ENCODE measurements around the gene TOX3.

Gene TOX3

GRCh38 chr16:52557236-52557635 is 10.3 kb upstream of the TOX3 start:
- TF ChIP-seq ZFP3 (CRISPR knock-in tag; IDR thresholded peaks at IDR 0.05) (no peak), ARNTL (CRISPR knock-in tag; IDR thresholded peaks at IDR 0.05; ENCODE audit: borderline replicate concordance, low read depth) (no peak), RARB (CRISPR knock-in tag; IDR thresholded peaks at IDR 0.05) (no peak), ZNF8 (CRISPR knock-in tag; IDR thresholded peaks at IDR 0.05) (no peak), PPARA (CRISPR knock-in tag; IDR thresholded peaks at IDR 0.05; ENCODE audit: borderline replicate concordance) (no peak), OSR1 (CRISPR knock-in tag; IDR thresholded peaks at IDR 0.05) (no peak), ESRRG (CRISPR knock-in tag; IDR thresholded peaks at IDR 0.05) (no peak), SNAI2 (CRISPR knock-in tag; IDR thresholded peaks at IDR 0.05) (no peak), GLIS3 (CRISPR knock-in tag; IDR thresholded peaks at IDR 0.05) (no peak)
- TF ChIP-seq, protein P1, sequence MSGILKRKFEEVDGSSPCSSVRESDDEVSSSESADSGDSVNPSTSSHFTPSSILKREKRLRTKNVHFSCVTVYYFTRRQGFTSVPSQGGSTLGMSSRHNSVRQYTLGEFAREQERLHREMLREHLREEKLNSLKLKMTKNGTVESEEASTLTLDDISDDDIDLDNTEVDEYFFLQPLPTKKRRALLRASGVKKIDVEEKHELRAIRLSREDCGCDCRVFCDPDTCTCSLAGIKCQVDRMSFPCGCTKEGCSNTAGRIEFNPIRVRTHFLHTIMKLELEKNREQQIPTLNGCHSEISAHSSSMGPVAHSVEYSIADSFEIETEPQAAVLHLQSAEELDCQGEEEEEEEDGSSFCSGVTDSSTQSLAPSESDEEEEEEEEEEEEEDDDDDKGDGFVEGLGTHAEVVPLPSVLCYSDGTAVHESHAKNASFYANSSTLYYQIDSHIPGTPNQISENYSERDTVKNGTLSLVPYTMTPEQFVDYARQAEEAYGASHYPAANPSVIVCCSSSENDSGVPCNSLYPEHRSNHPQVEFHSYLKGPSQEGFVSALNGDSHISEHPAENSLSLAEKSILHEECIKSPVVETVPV (CRISPR knock-in tag; IDR thresholded peaks at IDR 0.05) = no peak
- TF ChIP-seq, protein P2, sequence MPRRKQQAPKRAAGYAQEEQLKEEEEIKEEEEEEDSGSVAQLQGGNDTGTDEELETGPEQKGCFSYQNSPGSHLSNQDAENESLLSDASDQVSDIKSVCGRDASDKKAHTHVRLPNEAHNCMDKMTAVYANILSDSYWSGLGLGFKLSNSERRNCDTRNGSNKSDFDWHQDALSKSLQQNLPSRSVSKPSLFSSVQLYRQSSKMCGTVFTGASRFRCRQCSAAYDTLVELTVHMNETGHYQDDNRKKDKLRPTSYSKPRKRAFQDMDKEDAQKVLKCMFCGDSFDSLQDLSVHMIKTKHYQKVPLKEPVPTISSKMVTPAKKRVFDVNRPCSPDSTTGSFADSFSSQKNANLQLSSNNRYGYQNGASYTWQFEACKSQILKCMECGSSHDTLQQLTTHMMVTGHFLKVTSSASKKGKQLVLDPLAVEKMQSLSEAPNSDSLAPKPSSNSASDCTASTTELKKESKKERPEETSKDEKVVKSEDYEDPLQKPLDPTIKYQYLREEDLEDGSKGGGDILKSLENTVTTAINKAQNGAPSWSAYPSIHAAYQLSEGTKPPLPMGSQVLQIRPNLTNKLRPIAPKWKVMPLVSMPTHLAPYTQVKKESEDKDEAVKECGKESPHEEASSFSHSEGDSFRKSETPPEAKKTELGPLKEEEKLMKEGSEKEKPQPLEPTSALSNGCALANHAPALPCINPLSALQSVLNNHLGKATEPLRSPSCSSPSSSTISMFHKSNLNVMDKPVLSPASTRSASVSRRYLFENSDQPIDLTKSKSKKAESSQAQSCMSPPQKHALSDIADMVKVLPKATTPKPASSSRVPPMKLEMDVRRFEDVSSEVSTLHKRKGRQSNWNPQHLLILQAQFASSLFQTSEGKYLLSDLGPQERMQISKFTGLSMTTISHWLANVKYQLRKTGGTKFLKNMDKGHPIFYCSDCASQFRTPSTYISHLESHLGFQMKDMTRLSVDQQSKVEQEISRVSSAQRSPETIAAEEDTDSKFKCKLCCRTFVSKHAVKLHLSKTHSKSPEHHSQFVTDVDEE (CRISPR knock-in tag; IDR thresholded peaks at IDR 0.05) = no peak
- ATAC-seq = no peak

- no peak for ATAC-seq
- TF ChIP-seq ZNF70 (CRISPR knock-in tag; IDR thresholded peaks at IDR 0.05) = no peak
- no peak for TF ChIP-seq POU6F1 (CRISPR knock-in tag; IDR thresholded peaks at IDR 0.05; ENCODE audit: borderline replicate concordance, low read depth)
- TF ChIP-seq, protein P1 (CRISPR knock-in tag; IDR thresholded peaks at IDR 0.05) = no peak
- TF ChIP-seq ARNTL (CRISPR knock-in tag; IDR thresholded peaks at IDR 0.05; ENCODE audit: borderline replicate concordance, low read depth) = no peak
- TF ChIP-seq ESRRG (CRISPR knock-in tag; IDR thresholded peaks at IDR 0.05) = no peak
- TF ChIP-seq SNAI2 (CRISPR knock-in tag; IDR thresholded peaks at IDR 0.05) = no peak
- no peak for TF ChIP-seq ZFP30 (CRISPR knock-in tag; IDR thresholded peaks at IDR 0.05)
- no peak for TF ChIP-seq OSR1 (CRISPR knock-in tag; IDR thresholded peaks at IDR 0.05)
- TF ChIP-seq BACH2 (CRISPR knock-in tag; IDR thresholded peaks at IDR 0.05; ENCODE audit: borderline replicate concordance) = no peak
- TF ChIP-seq ZFP3 (CRISPR knock-in tag; IDR thresholded peaks at IDR 0.05) = no peak
- TF ChIP-seq TOX (CRISPR knock-in tag; IDR thresholded peaks at IDR 0.05; ENCODE audit: borderline replicate concordance) = no peak
- no peak for TF ChIP-seq PPARA (CRISPR knock-in tag; IDR thresholded peaks at IDR 0.05; ENCODE audit: borderline replicate concordance)
Measured at GRCh38 chr16:52556083-52556482, 9.1 kb upstream of the TOX3 start.

GRCh38 chr16:52555572-52555971 is 8.6 kb upstream of the TOX3 start:
- TF ChIP-seq ZNF8 (CRISPR knock-in tag; IDR thresholded peaks at IDR 0.05) (no peak), SNAI2 (CRISPR knock-in tag; IDR thresholded peaks at IDR 0.05) (no peak), GLIS3 (CRISPR knock-in tag; IDR thresholded peaks at IDR 0.05) (no peak), TOX (CRISPR knock-in tag; IDR thresholded peaks at IDR 0.05; ENCODE audit: borderline replicate concordance) (no peak), RARB (CRISPR knock-in tag; IDR thresholded peaks at IDR 0.05) (no peak)
- TF ChIP-seq, protein P1 (CRISPR knock-in tag; IDR thresholded peaks at IDR 0.05) = no peak
- no peak for ATAC-seq

DNA sequence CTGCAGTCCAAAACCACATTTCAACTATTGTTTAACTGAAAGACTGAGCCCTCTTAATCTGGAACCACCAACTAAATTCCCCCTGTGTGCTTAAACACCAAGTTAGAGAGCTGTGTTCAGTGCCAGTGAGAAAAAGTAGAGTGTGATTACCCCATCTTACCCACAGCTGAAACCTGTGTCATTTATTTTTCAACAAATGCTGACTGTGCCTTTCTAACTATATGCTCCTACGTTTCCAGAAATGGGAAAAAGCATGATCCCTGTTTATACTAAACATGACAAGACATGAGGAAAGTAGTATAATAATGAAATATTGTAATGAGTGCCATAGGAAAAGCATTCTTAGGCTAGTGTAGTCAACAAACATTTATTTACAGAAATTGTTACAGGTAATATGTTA is 7.4 kb upstream of the TOX3 start:
- ATAC-seq = no peak
- TF ChIP-seq POU6F1 (CRISPR knock-in tag; IDR thresholded peaks at IDR 0.05; ENCODE audit: borderline replicate concordance, low read depth) (no peak), GLIS3 (CRISPR knock-in tag; IDR thresholded peaks at IDR 0.05) (no peak), PPARA (CRISPR knock-in tag; IDR thresholded peaks at IDR 0.05; ENCODE audit: borderline replicate concordance) (no peak), PATZ1 (CRISPR knock-in tag; IDR thresholded peaks at IDR 0.05; ENCODE audit: borderline replicate concordance) (no peak), SNAI2 (CRISPR knock-in tag; IDR thresholded peaks at IDR 0.05) (no peak)
- TF ChIP-seq, protein P2 (CRISPR knock-in tag; IDR thresholded peaks at IDR 0.05) = no peak
